MCF 10A (cell line): Measurements from ENCODE around the gene SMIM14. TPM values are rescaled to one million over a fixed set of nuclear protein-coding genes. Genes with fewer than 3 reads are reported as not detected.

ENCODE experiments used
- BruUV-seq: library from RNA; stranded (reverse); fragments of 400-500 nt; replicated peaks from 2 replicates; lab custom pipeline; 2021; lab: Mats Ljungman, UMichigan
- CTCF ChIA-PET: fragments of 300-600 bp; sonication (Branson Sonifier 250); formaldehyde crosslinking; extraction: SDS; loops from one replicate; lab custom pipeline; 2021; ENCODE audit warnings: antibody characterized with exemption, inconsistent platforms; lab: Yijun Ruan, JAX
- POLR2A ChIA-PET: fragments of 300-600, 350-650 bp; sonication (Branson Sonifier 250); formaldehyde crosslinking; extraction: SDS; loops from one replicate; lab custom pipeline; 2020; ENCODE audit warnings: antibody characterized with exemption, inconsistent platforms; lab: Yijun Ruan, JAX
- DNase-seq: peaks from one replicate; pipeline ENCODE4 v3.0.0-alpha.2; 2018; ENCODE audit not compliant: unreplicated experiment
- H3K27ac Mint-ChIP-seq: one replicate; pipeline ENCODE4 v1.8.0; 2022; ENCODE audit warnings: mild to moderate bottlenecking, low read depth, mixed read lengths; ENCODE audit not compliant: unreplicated experiment
- H3K27me3 Mint-ChIP-seq: one replicate; pipeline ENCODE4 v1.8.0; 2022; ENCODE audit warnings: mixed read lengths; ENCODE audit not compliant: insufficient read depth, unreplicated experiment
- H3K36me3 Mint-ChIP-seq: one replicate; pipeline ENCODE4 v1.8.0; 2022; ENCODE audit warnings: mild to moderate bottlenecking, moderate library complexity, mixed read lengths; ENCODE audit not compliant: insufficient read depth, unreplicated experiment
- H3K4me1 Mint-ChIP-seq: one replicate; pipeline ENCODE4 v1.8.0; 2022; ENCODE audit warnings: mixed read lengths; ENCODE audit not compliant: insufficient read depth, unreplicated experiment
- H3K4me3 Mint-ChIP-seq: one replicate; pipeline ENCODE4 v1.8.0; 2022; ENCODE audit warnings: mild to moderate bottlenecking, moderate library complexity, mixed read lengths; ENCODE audit not compliant: unreplicated experiment
- H3K9me3 Mint-ChIP-seq: one replicate; pipeline ENCODE4 v1.8.0; 2022; ENCODE audit warnings: mixed read lengths; ENCODE audit not compliant: unreplicated experiment
- intact Hi-C: fragments of 100-400 bp; cut with micrococcal nuclease; formaldehyde crosslinking; loops from 2 replicates; pipeline ENCODE4 v1.14.1; 2022
- total RNA-seq: library from RNA; stranded (reverse); gene quantifications from 2 replicates; pipeline ENCODE4 v1.2.3, GENCODE V29; 2022
- TF ChIP-seq, protein P1 (sequence below): fragments of 200-600 bp; IDR thresholded peaks from one replicate; pipeline ENCODE4 v1.8.0; 2022; ENCODE audit warnings: antibody characterized with exemption, mild to moderate bottlenecking; ENCODE audit not compliant: unreplicated experiment

The SMIM14 gene
- total RNA-seq, 1 experiment from 2014 or later = 27.3 TPM

DNA sequence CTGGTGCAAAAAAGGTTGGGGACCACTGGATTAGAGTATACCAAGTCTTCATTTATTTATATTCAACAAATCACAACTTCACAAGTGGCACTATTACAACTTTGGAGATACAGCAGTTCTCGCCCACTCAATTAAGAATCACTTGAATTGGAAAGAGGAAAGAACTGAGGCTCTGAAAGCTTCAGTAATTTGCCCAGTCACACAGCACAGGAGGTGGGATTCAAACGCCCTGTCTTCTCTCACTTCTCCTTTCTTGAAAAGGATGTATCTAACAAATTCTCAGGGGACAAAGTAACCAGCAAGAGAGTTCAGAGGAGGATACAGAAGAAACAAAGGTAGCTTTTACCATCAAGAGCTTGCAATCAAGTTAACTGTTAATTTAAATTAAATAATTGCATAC is 12.4 kb downstream of the SMIM14 start:
- Mint-ChIP-seq H3K9me3 (no peaks in the 10 kb centered on the region), H3K4me3 (no peak overlapping the region), H3K36me3 (peaks cover 17% of the 10 kb centered on the region), H3K27ac (no peak overlapping the region), H3K4me1 (peaks cover 7% of the 10 kb centered on the region), H3K27me3 (no peaks in the 10 kb centered on the region)
- no TSS peak for BruUV-seq
- TF ChIP-seq, protein P1, sequence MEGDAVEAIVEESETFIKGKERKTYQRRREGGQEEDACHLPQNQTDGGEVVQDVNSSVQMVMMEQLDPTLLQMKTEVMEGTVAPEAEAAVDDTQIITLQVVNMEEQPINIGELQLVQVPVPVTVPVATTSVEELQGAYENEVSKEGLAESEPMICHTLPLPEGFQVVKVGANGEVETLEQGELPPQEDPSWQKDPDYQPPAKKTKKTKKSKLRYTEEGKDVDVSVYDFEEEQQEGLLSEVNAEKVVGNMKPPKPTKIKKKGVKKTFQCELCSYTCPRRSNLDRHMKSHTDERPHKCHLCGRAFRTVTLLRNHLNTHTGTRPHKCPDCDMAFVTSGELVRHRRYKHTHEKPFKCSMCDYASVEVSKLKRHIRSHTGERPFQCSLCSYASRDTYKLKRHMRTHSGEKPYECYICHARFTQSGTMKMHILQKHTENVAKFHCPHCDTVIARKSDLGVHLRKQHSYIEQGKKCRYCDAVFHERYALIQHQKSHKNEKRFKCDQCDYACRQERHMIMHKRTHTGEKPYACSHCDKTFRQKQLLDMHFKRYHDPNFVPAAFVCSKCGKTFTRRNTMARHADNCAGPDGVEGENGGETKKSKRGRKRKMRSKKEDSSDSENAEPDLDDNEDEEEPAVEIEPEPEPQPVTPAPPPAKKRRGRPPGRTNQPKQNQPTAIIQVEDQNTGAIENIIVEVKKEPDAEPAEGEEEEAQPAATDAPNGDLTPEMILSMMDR = no peak
- DNase-seq = no peak
- intact Hi-C loops = no loop called here
- ChIA-PET CTCF (no interaction called here), POLR2A (interaction anchor here (0.6 kb wide), 1 partner anchor 126 kb away, joined by 3 read pairs; no protein-coding TSS in a partner anchor)

- POLR2A ChIA-PET = interaction anchor here (1.2 to 5.2 kb wide), 4 partner anchors 8 to 76 kb away, joined by 3 to 71 read pairs (median 11); partner anchors contain the start of genes SMIM14 and UBE2K
These were observed 17.1 kb downstream of the SMIM14 start for GRCh38 chr4:39621582-39621981.

GRCh38 chr4:39620551-39621313 is 17.9 kb downstream of the SMIM14 start:
- no peak for DNase-seq
- H3K4me1 Mint-ChIP-seq = peaks cover 7% of the 10 kb centered on the region
- ChIA-PET POLR2A (interaction anchor here (0.7 to 5.2 kb wide), 4 partner anchors 9 to 162 kb away, joined by 3 to 71 read pairs (median 8); partner anchors contain the start of genes LIAS, RPL9 and SMIM14), CTCF (interaction anchor here (0.6 to 0.8 kb wide), 5 partner anchors 10 to 715 kb away, joined by 3 read pairs; no protein-coding TSS in a partner anchor)
- no peak overlapping the region for H3K27ac Mint-ChIP-seq
- TF ChIP-seq, protein P1 = no peak
- no TSS peak for BruUV-seq
- no peak overlapping the region for H3K4me3 Mint-ChIP-seq
- intact Hi-C loops = loop anchor here (1.0 kb wide), 1 partner anchor 17 kb away; no protein-coding TSS in a partner anchor
- H3K27me3 Mint-ChIP-seq = no peaks in the 10 kb centered on the region
- H3K9me3 Mint-ChIP-seq = no peaks in the 10 kb centered on the region
- H3K36me3 Mint-ChIP-seq = peaks cover 5% of the 10 kb centered on the region

More at GRCh38 chr4:39621582-39621981, 17.1 kb downstream of the SMIM14 start:
- Mint-ChIP-seq H3K4me3 (no peak overlapping the region), H3K27ac (no peak overlapping the region), H3K27me3 (no peaks in the 10 kb centered on the region), H3K9me3 (no peaks in the 10 kb centered on the region), H3K36me3 (peaks cover 5% of the 10 kb centered on the region), H3K4me1 (peaks cover 7% of the 10 kb centered on the region)
- no TSS peak for BruUV-seq
- TF ChIP-seq, protein P1 = no peak
- CTCF ChIA-PET = interaction anchor here (0.6 to 1.0 kb wide), 3 partner anchors 11 to 80 kb away, joined by 3 to 7 read pairs (median 3); partner anchors contain the start of gene SMIM14
- peak; percentile 81 for DNase-seq
- intact Hi-C loops = loop anchor here (1.0 kb wide), 1 partner anchor 16 kb away; no protein-coding TSS in a partner anchor

GRCh38 chr4:39617534-39617933 is 21.1 kb downstream of the SMIM14 start:
- intact Hi-C loops = no loop called here
- no peaks in the 10 kb centered on the region for H3K36me3 Mint-ChIP-seq
- ChIA-PET POLR2A (interaction anchor here (1.0 kb wide), 1 partner anchor 15 kb away, joined by 3 read pairs; no protein-coding TSS in a partner anchor), CTCF (no interaction called here)
- no TSS peak for BruUV-seq
- H3K27me3 Mint-ChIP-seq = no peaks in the 10 kb centered on the region
- TF ChIP-seq, protein P1 = no peak
- H3K4me3 Mint-ChIP-seq = no peak overlapping the region
- peaks cover 5% of the 10 kb centered on the region for H3K4me1 Mint-ChIP-seq
- no peak overlapping the region for H3K27ac Mint-ChIP-seq
- DNase-seq = no peak
- H3K9me3 Mint-ChIP-seq = no peaks in the 10 kb centered on the region
